Ovary (tissue), 9 donors: ENCODE measurements around the gene FADS2. TPM values are rescaled to one million over a fixed set of nuclear protein-coding genes. Genes with fewer than 3 reads are reported as not detected.

Source experiments
- DNase-seq, 5 donors: peaks; one replicate each; pipeline ENCODE4 v3.0.0-alpha.2; 2019 to 2020
- H3K27ac ChIP-seq, 2 donors: fragments of 200-600 bp; one replicate each; pipeline versions ENCODE4 v1.5.1 to v1.8.0; 2019 to 2022
- H3K27me3 ChIP-seq: fragments of 200-600 bp; one replicate; pipeline ENCODE4 v1.8.0; 2022
- H3K36me3 ChIP-seq: fragments of 200-600 bp; sonication (generic); one replicate; pipeline ENCODE4 v1.5.1; 2019
- H3K4me1 ChIP-seq: one replicate; pipeline ENCODE4 v1.8.1; 2013; ENCODE audit warnings: mild to moderate bottlenecking, moderate library complexity; ENCODE audit not compliant: insufficient read depth
- H3K4me3 ChIP-seq: fragments of 200-600 bp; sonication (generic); one replicate; pipeline ENCODE4 v1.5.1; 2017
- H3K9me3 ChIP-seq, 2 donors: fragments of 200-600 bp in 1 of 2; sonication (generic) in 1 of 2; one replicate each; pipeline versions ENCODE4 v1.5.1 to v1.8.1; 2013 to 2019; ENCODE audit warnings: mild to moderate bottlenecking in 1 of 2, moderate library complexity in 1 of 2
- EP300 ChIP-seq: sonication (generic); formaldehyde crosslinking; IDR thresholded peaks from one replicate; pipeline ENCODE4 v1.6.1; 2017; ENCODE audit warnings: antibody characterized with exemption
- POLR2A ChIP-seq: fragments of 450-650 bp; IDR thresholded peaks from one replicate; pipeline ENCODE4 v1.6.1; 2017; ENCODE audit warnings: antibody characterized with exemption, mild to moderate bottlenecking, moderate library complexity
- WGBS, 3 donors: extraction: QIAGEN DNeasy Blood & Tissue Kit in 1 of 3; methylation state at CpG; one replicate each; pipeline versions ENCODE4 v1.1.5 to v1.1.7; 2013 to 2017; 5-methylcytosine and 5-hydroxymethylcytosine counted together
- intact Hi-C, 4 donors: fragments of 100-400 bp; cut with DNase I; formaldehyde crosslinking; loops; one replicate each; pipeline versions ENCODE4 v1.11.0 to v1.15.1; 2022 to 2023
- polyA plus RNA-seq, 2 donors: library from polyadenylated mRNA; stranded (reverse); fragments of 200-250 nt in 1 of 2; fragments of 350-450 nt in 1 of 2; fragmentation: Illumina TruSeq in 1 of 2; extraction: RNeasy Lipid Tissue Mini Kit (QIAGEN cat#74804) in 1 of 2; gene quantifications; one replicate each; pipeline ENCODE4 v1.2.3, GENCODE V29; 2013 to 2014
- total RNA-seq, 7 donors: library from RNA; depleted of rRNA in 2 of 7; stranded (reverse); fragments of >200 nt in 2 of 7; fragmentation: NEBNext Ultra II Directional in 3 of 7; extraction: Animal tissue kit (Norgen Biotek cat#: 25700) in 3 of 7; gene quantifications; one replicate each; pipeline versions ENCODE4 v1.1.0 to v1.2.4, GENCODE V29; 2016 to 2023
- TF ChIP-seq, protein P1 (sequence below), 3 donors: fragments of 450-650 bp in 2 of 3; fragments of 200-600 bp in 1 of 3; IDR thresholded peaks; one replicate each; pipeline versions ENCODE4 v1.5.1 to v1.8.0; 2016 to 2022; ENCODE audit warnings: antibody characterized with exemption in 3 of 3, mild to moderate bottlenecking in 1 of 3
- donor health status: DM: no; HTN: no; CAD: no; lungs with moderate emphysema.
- donor health status: DM: no; HTN: no; CAD: no.
- donor health status: Bipolar disorder and iron deficiency.
- donor health status: DM: yes; HTN: yes; CAD: no.
- donor health status: DM: no; HTN: no; CAD: no.
- donor health status: DM: yes; HTN: yes; CAD: no.

The FADS2 gene
- total and polyA plus RNA-seq, 9 donors = 6.3 to 298 (median 26.2) TPM

DNA sequence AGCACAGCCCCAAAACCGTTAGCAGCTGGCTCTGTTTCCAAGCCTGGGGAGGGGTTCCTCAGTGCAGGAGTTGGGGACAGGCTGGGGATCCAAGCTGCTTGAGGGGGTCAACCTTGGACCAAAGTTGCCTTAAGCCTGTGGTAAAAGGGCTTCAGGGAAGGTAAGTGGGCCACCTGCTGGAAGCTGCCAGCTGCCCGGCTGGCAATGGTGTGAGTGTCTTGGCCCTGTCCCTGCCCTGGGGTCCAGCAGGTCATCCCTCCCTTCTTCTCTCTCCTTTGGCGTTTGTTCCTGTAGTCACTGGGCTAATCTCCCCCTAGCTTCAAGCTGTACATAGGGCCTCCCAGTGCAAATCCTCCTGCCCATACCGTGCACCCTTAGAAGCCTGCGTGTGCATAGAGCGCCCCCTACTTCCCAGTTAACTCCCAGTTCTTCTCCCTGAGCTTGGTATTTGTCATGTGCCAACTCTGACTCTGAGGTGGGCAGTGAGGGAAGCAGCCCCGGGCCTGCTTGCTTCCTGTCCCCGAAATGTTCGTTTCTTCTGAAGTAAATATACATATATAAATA lies 40.1 kb upstream of the FADS2 start:
- no peak for TF ChIP-seq POLR2A
- no peak for TF ChIP-seq EP300
- TF ChIP-seq, protein P1, sequence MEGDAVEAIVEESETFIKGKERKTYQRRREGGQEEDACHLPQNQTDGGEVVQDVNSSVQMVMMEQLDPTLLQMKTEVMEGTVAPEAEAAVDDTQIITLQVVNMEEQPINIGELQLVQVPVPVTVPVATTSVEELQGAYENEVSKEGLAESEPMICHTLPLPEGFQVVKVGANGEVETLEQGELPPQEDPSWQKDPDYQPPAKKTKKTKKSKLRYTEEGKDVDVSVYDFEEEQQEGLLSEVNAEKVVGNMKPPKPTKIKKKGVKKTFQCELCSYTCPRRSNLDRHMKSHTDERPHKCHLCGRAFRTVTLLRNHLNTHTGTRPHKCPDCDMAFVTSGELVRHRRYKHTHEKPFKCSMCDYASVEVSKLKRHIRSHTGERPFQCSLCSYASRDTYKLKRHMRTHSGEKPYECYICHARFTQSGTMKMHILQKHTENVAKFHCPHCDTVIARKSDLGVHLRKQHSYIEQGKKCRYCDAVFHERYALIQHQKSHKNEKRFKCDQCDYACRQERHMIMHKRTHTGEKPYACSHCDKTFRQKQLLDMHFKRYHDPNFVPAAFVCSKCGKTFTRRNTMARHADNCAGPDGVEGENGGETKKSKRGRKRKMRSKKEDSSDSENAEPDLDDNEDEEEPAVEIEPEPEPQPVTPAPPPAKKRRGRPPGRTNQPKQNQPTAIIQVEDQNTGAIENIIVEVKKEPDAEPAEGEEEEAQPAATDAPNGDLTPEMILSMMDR (IDR thresholded peaks at IDR 0.05) = peak in 1 of 3 donors; percentile 40
- intact Hi-C loops = no loop called here
- H3K9me3 ChIP-seq = no peaks in the 10 kb centered on the region
- no peak for DNase-seq
- H3K4me1 ChIP-seq = peaks cover 2% of the 10 kb centered on the region
- no peak overlapping the region for H3K4me3 ChIP-seq
- no peaks in the 10 kb centered on the region for H3K36me3 ChIP-seq
- 37 to 40% (median 40%) methylated on average over 9 of the region's 9 CpGs for WGBS, 3 donors
- no peak overlapping the region for H3K27ac ChIP-seq
- H3K27me3 ChIP-seq = no peaks in the 10 kb centered on the region

DNA sequence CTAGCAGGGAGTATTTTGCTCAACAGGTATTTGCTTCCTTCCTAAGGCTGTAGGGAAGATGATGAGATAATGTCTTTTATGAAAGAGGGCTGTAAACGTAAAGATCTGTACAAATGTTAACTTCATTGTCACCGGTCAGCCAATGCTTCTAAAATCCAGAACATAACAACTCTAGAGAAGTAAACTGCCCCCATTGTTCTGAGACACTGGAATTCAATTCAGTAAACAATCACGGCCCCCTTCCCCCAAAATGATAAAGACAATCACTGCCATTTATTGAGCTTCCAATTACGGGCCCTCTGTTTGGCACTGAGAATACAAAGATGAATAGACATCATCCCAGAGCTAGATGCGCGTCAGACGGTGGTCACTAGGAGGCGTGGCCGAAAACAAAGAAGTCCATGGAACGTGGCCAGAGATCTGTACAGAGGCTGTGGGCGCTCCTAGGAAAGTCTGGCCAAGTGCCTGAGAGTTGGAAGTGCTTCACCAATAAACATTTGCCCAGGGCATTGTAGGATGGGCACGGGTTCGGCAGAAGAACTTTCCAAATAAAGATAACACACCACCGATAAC lies 36.3 kb upstream of the FADS2 start:
- H3K36me3 ChIP-seq = no peaks in the 10 kb centered on the region
- DNase-seq = peak; percentile 78 to 88 (median 85)
- WGBS, 3 donors = 1 to 4% (median 2%) methylated on average over 14 of the region's 14 CpGs
- no peaks in the 10 kb centered on the region for H3K9me3 ChIP-seq
- intact Hi-C loops = loop anchor here in 2 of 4 donors (1.0 to 10.0 kb wide), 4 partner anchors 40 to 315 kb away; partner anchors contain the start of genes FADS3 (in 1 of the 2) and MYRF (in 1 of the 2)
- TF ChIP-seq EP300 = no peak
- TF ChIP-seq, protein P1 (IDR thresholded peaks at IDR 0.05) = peak in 1 of 3 donors; percentile 15
- peaks cover 5% of the 10 kb centered on the region for H3K4me1 ChIP-seq
- peak overlapping the region; percentile 65 for H3K4me3 ChIP-seq
- no peaks in the 10 kb centered on the region for H3K27me3 ChIP-seq
- H3K27ac ChIP-seq = peak overlapping the region; percentile 85 to 90

DNA sequence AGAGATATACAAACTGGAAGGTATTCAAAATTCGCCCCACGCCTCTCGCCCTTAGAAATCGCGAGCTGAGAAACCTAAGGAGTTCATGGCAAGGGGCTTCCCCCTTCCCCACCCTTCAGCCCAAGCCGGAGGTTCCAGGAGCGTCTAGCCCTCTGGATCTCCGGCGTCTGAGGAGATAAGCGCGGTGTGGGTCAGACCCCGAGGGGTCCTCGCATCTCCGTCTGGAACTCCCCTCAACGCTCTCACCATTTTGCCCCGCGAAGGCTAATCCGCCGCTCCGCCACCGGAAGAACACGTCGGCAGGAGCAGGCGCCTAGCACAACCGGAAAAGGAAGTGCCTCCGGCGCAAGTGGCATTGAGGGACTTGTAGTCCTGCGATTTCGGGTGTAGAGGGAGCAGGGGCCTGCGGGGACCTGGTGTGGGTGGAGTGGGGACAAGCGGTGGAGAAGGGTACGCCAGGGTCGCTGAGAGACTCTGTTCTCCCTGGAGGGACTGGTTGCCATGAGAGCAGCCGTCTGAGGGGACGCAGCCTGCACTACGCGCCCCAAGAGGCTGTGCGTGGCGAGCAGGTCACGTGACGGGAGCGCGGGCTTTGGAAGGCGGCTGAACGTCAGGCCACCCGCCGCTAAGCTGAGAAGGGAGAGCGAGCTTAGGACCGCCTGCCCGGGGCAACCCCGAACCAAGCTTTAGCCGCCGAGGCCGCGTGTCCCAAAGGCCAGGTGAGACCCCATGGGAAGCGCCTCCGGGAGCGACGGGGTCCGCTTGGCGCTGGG lies 35.6 kb upstream of the FADS2 start, which contains the start of the genes FEN1 and TMEM258:
Gene FEN1, plus strand, starts transcription at position 602 of the 773 bp plus-strand sequence. CDS start 2,451 bp downstream, outside the sequence.
Gene TMEM258, minus strand, starts transcription at position 290 of the 773 bp plus-strand sequence. Its CDS starts 41 bp downstream, at position 249.
- Histone ChIP-seq H3K4me3 (peak within 1 kb of the TSS; percentile 65), H3K27ac (peak within 1 kb of the TSS; percentile 85 to 90), H3K4me1 (peaks cover 5% of the 10 kb centered on the region), H3K36me3 (no peaks in the 10 kb centered on the region), H3K9me3 (no peaks in the 10 kb centered on the region), H3K27me3 (no peaks in the 10 kb centered on the region)
- 0% methylated on average over 57 to 61 of the region's 61 CpGs for WGBS, 3 donors
- intact Hi-C loops = loop anchor here in 2 of 4 donors (1.0 to 10.0 kb wide), 4 partner anchors 40 to 315 kb away; partner anchors contain the start of genes FADS3 (in 1 of the 2) and MYRF (in 1 of the 2)
- DNase-seq = peak; percentile 85 to 91 (median 87)
- TF ChIP-seq, protein P1 (IDR thresholded peaks at IDR 0.05) = peak in 2 of 3 donors; percentile 31 to 56
- TF ChIP-seq EP300 (no peak), POLR2A (peak; percentile 85)

DNA sequence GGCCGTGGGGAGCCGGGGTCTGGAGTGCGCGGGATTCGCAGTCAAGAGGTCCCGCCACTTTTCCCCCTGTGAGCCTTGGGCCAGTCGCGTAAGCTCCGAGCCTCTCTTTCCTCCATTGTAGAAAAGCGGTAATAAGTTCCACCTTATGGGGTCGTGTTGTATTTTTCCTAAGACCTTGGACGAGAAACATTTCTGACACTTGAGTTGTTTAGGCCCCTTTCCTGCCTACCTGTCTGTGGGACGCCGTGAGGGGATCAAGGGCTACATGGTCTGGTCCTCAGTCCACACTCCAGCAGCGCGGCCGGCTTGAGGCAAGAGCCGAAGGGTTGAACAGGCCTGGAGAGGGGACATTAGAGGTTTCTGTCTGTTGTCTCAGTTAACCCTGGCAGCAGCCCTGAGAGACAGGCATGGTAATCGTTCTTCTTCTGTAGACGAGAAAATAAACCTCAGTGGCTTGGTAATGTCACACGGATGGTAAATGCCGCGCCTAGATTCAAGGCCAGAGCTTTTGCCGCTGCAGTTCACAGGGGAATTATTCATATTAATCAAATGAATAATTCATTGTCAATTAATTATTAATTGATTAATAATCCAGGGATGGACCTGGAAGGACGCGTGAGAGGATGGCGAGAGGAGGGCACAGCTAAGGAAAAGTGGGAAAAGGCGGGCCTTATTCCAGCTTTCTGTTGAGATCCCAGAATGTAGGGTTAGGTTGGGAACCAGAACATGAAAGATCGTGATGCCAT lies 34.8 kb upstream of the FADS2 start:
- no peaks in the 10 kb centered on the region for H3K27me3 ChIP-seq
- intact Hi-C loops = loop anchor here in 2 of 4 donors (5.0 to 10.0 kb wide), 3 partner anchors 99 to 314 kb away; partner anchors contain the start of gene FADS3 (in 1 of the 2)
- TF ChIP-seq EP300 (no peak), POLR2A (no peak)
- TF ChIP-seq, protein P1 (IDR thresholded peaks at IDR 0.05) = no peak
- 1 to 2% (median 2%) methylated on average over 29 of the region's 29 CpGs for WGBS, 3 donors
- H3K36me3 ChIP-seq = no peaks in the 10 kb centered on the region
- H3K4me3 ChIP-seq = peak overlapping the region; percentile 65
- no peak for DNase-seq
- H3K27ac ChIP-seq = peak overlapping the region; percentile 85 to 90
- H3K4me1 ChIP-seq = peaks cover 5% of the 10 kb centered on the region
- no peaks in the 10 kb centered on the region for H3K9me3 ChIP-seq
